Stomach (tissue), 9 donors: ENCODE measurements around the gene PTCD1. TPM values are rescaled to one million over a fixed set of nuclear protein-coding genes. Genes with fewer than 3 reads are reported as not detected.

Source experiments
- DNase-seq, 2 donors: peaks; one replicate each; pipeline versions ENCODE4 v3.0.0 to v3.0.0-alpha.2; 2013 to 2019
- H3K27ac ChIP-seq, 5 donors: fragments of 200-600 bp in 4 of 5; sonication (generic) in 4 of 5; one replicate each; pipeline ENCODE4 v1.5.1; 2013 to 2019; ENCODE audit warnings: mild to moderate bottlenecking in 1 of 5, moderate library complexity in 1 of 5
- H3K27me3 ChIP-seq, 3 donors: fragments of 200-600 bp; sonication (generic); one replicate each; pipeline ENCODE4 v1.5.1; 2017 to 2019; ENCODE audit warnings: mixed run types in 1 of 3
- H3K36me3 ChIP-seq, 4 donors: fragments of 200-600 bp; sonication (generic); 1 replicate in 3 of 4; 2 replicates in 1 of 4; pipeline ENCODE4 v1.5.1; 2016 to 2019
- H3K4me1 ChIP-seq, 4 donors: fragments of 200-600 bp; sonication (generic); one replicate each; pipeline ENCODE4 v1.5.1; 2016 to 2019
- H3K4me3 ChIP-seq, 4 donors: fragments of 200-600 bp; sonication (generic) in 3 of 4; one replicate each; pipeline ENCODE4 v1.5.1; 2016 to 2019; ENCODE audit warnings: mild to moderate bottlenecking in 1 of 4
- H3K9me3 ChIP-seq, 4 donors: fragments of 200-600 bp; sonication (generic); one replicate each; pipeline ENCODE4 v1.5.1; 2016 to 2019
- CTCF ChIP-seq, 7 experiments: fragments of 450-650 bp in 4 of 7; fragments of 200-600 bp in 3 of 7; sonication (generic) in 3 of 7; IDR thresholded peaks; one replicate each; pipeline ENCODE4 v1.5.1; 2016 to 2019; ENCODE audit warnings: antibody characterized with exemption in 7 of 7, control low read depth in 2 of 7, mild to moderate bottlenecking in 1 of 7
- EP300 ChIP-seq: sonication (generic); formaldehyde crosslinking; IDR thresholded peaks from one replicate; pipeline ENCODE4 v1.6.1; 2017; ENCODE audit warnings: antibody characterized with exemption
- POLR2A ChIP-seq, 4 donors: fragments of 450-650 bp; IDR thresholded peaks; one replicate each; pipeline ENCODE4 v1.6.1; 2016; ENCODE audit warnings: antibody characterized with exemption in 4 of 4, control low read depth in 2 of 4, mild to moderate bottlenecking in 1 of 4, moderate library complexity in 1 of 4
- POLR2AphosphoS5 ChIP-seq, 3 donors: sonication (generic); formaldehyde crosslinking; IDR thresholded peaks; one replicate each; pipeline ENCODE4 v1.6.1; 2016; ENCODE audit warnings: antibody characterized with exemption in 3 of 3
- WGBS, 5 donors: extraction: QIAGEN DNeasy Blood & Tissue Kit in 3 of 5; methylation state at CpG; one replicate each; pipeline versions ENCODE4 v1.1.5 to v1.1.7; 2013 to 2018; 5-methylcytosine and 5-hydroxymethylcytosine counted together
- intact Hi-C: fragments of 100-400 bp; cut with DNase I; formaldehyde crosslinking; loops from one replicate; pipeline ENCODE4 v1.15.1; 2023; ENCODE audit warnings: low total_unique reads
- polyA plus RNA-seq, 3 donors: library from polyadenylated mRNA; stranded (reverse); fragments of 200-250 nt; gene quantifications; one replicate each; pipeline ENCODE4 v1.2.3, GENCODE V29; 2013
- total RNA-seq, 5 donors: library from RNA; depleted of rRNA; stranded (reverse); fragments of >200 nt; gene quantifications; one replicate each; pipeline versions ENCODE4 v1.1.0 to v1.2.3, GENCODE V29; 2014 to 2016
- donor health status: healthy with polysubstance abuse.
- donor health status: Bipolar disorder and iron deficiency.
- donor health status: healthy.

PTCD1 gene
- total and polyA plus RNA-seq, 8 donors = 0.87 to 3.5 (median 2.3) TPM

- no peak for DNase-seq
- TF ChIP-seq POLR2AphosphoS5 (IDR thresholded peaks at IDR 0.05) = no peak
- TF ChIP-seq CTCF (IDR thresholded peaks at IDR 0.05) = no peak
- TF ChIP-seq EP300 = no peak
- no peak for TF ChIP-seq POLR2A (IDR thresholded peaks at IDR 0.05)
- Histone ChIP-seq H3K36me3 (peaks cover 82 to 100% (median 100%) of the 10 kb centered on the region in 4 donors), H3K9me3 (no peaks in the 10 kb centered on the region), H3K4me1 (peaks cover 0 to 13% (median 9%) of the 10 kb centered on the region in 4 donors), H3K27me3 (no peaks in the 10 kb centered on the region), H3K4me3 (no peak overlapping the region), H3K27ac (no peak overlapping the region)
- 65 to 79% (median 77%) methylated on average over 4 to 6 of the region's 6 CpGs for WGBS, 5 donors
- intact Hi-C loops = no loop called here
Observed at GRCh38 chr7:99399597-99399996, 39.0 kb downstream of the PTCD1 start.

GRCh38 chr7:99398891-99399445 lies 39.6 kb downstream of the PTCD1 start:
- H3K36me3 ChIP-seq = peaks cover 82 to 100% (median 99%) of the 10 kb centered on the region in 4 donors
- H3K9me3 ChIP-seq = no peaks in the 10 kb centered on the region
- no peak for DNase-seq
- intact Hi-C loops = no loop called here
- H3K4me3 ChIP-seq = no peak overlapping the region
- no peaks in the 10 kb centered on the region for H3K27me3 ChIP-seq
- TF ChIP-seq CTCF (IDR thresholded peaks at IDR 0.05) (no peak), EP300 (no peak), POLR2AphosphoS5 (IDR thresholded peaks at IDR 0.05) (no peak), POLR2A (IDR thresholded peaks at IDR 0.05) (no peak)
- no peak overlapping the region for H3K27ac ChIP-seq
- peaks cover 0 to 9% (median 5%) of the 10 kb centered on the region in 4 donors for H3K4me1 ChIP-seq
- WGBS, 5 donors = 63 to 84% (median 72%) methylated on average over 5 of the region's 5 CpGs

GRCh38 chr7:99397297-99397983 lies 41.2 kb downstream of the PTCD1 start:
- Histone ChIP-seq H3K27me3 (no peaks in the 10 kb centered on the region), H3K4me1 (peaks cover 2 to 22% (median 20%) of the 10 kb centered on the region in 4 donors), H3K9me3 (no peaks in the 10 kb centered on the region), H3K4me3 (no peak overlapping the region), H3K36me3 (peaks cover 69 to 96% (median 87%) of the 10 kb centered on the region in 4 donors), H3K27ac (no peak overlapping the region)
- DNase-seq = no peak
- 84 to 89% (median 86%) methylated on average over 15 to 18 of the region's 18 CpGs for WGBS, 5 donors
- intact Hi-C loops = no loop called here
- TF ChIP-seq POLR2A (IDR thresholded peaks at IDR 0.05) (no peak), POLR2AphosphoS5 (IDR thresholded peaks at IDR 0.05) (no peak), EP300 (no peak), CTCF (IDR thresholded peaks at IDR 0.05) (no peak)

- no peaks in the 10 kb centered on the region for H3K9me3 ChIP-seq
- peaks cover 6 to 28% (median 25%) of the 10 kb centered on the region in 4 donors for H3K4me1 ChIP-seq
- no peak overlapping the region for H3K4me3 ChIP-seq
- H3K27me3 ChIP-seq = no peaks in the 10 kb centered on the region
- H3K27ac ChIP-seq = no peak overlapping the region
- H3K36me3 ChIP-seq = peaks cover 61 to 94% (median 84%) of the 10 kb centered on the region in 4 donors
- 76 to 81% (median 80%) methylated on average over 19 to 21 of the region's 21 CpGs for WGBS, 5 donors
- no peak for DNase-seq
- TF ChIP-seq POLR2AphosphoS5 (IDR thresholded peaks at IDR 0.05) = no peak
- no peak for TF ChIP-seq CTCF (IDR thresholded peaks at IDR 0.05)
- TF ChIP-seq POLR2A (IDR thresholded peaks at IDR 0.05) = no peak
- no peak for TF ChIP-seq EP300
- intact Hi-C loops = no loop called here
Observed at GRCh38 chr7:99396418-99397296, 41.9 kb downstream of the PTCD1 start.
